Natural killer cell (primary cell): ENCODE measurements around the gene ZNF536. TPM values are rescaled to one million over a fixed set of nuclear protein-coding genes. Genes with fewer than 3 reads are reported as not detected.

ENCODE experiments used
- ATAC-seq, 3 donors: fragments of 150-1000 bp in 2 of 3; fragments of 200-7000 bp in 1 of 3; cut with Tn5 transposase; 1 replicate in 1 of 3; 2 replicates in 2 of 3; pipeline ENCODE4 v1.10.0; 2021; ENCODE audit warnings: mild to moderate bottlenecking in 2 of 3, moderate library complexity in 2 of 3
- DNase-seq, 2 donors: peaks; one replicate each; pipeline versions ENCODE4 v3.0.0 to v3.0.0-alpha.2; 2013 to 2021; ENCODE audit warnings: mixed read lengths in 1 of 2
- H3K27ac ChIP-seq: one replicate; pipeline ENCODE4 v1.5.1; 2013; ENCODE audit warnings: mild to moderate bottlenecking, low read length
- H3K27me3 ChIP-seq: one replicate; pipeline ENCODE4 v1.6.1; 2013; ENCODE audit warnings: low read length; ENCODE audit not compliant: control insufficient read depth, insufficient read depth
- H3K36me3 ChIP-seq: one replicate; pipeline ENCODE4 v1.6.1; 2013; ENCODE audit warnings: low read length; ENCODE audit not compliant: control insufficient read depth, insufficient read depth
- H3K4me1 ChIP-seq: one replicate; pipeline ENCODE4 v1.6.1; 2013; ENCODE audit warnings: low read length; ENCODE audit not compliant: control insufficient read depth, insufficient read depth
- H3K4me3 ChIP-seq: one replicate; pipeline ENCODE4 v1.5.1; 2013; ENCODE audit warnings: low read length
- H3K9me3 ChIP-seq: one replicate; pipeline ENCODE4 v1.6.1; 2013; ENCODE audit warnings: low read length; ENCODE audit not compliant: control insufficient read depth, insufficient read depth
- H3K27ac Mint-ChIP-seq, 2 donors: one replicate each; pipeline ENCODE4 v1.8.0; 2022; ENCODE audit warnings: mild to moderate bottlenecking in 2 of 2, mixed read lengths in 2 of 2, moderate library complexity in 1 of 2
- H3K27me3 Mint-ChIP-seq, 2 donors: one replicate each; pipeline ENCODE4 v1.8.0; 2022; ENCODE audit warnings: low read depth in 2 of 2, mixed read lengths in 2 of 2
- H3K36me3 Mint-ChIP-seq: one replicate; pipeline ENCODE4 v1.8.0; 2022; ENCODE audit warnings: mixed read lengths
- H3K4me1 Mint-ChIP-seq, 2 donors: one replicate each; pipeline ENCODE4 v1.8.0; 2022; ENCODE audit warnings: mixed read lengths in 2 of 2
- H3K4me3 Mint-ChIP-seq: one replicate; pipeline ENCODE4 v1.8.0; 2022; ENCODE audit warnings: mild to moderate bottlenecking, moderate library complexity, mixed read lengths
- H3K9me3 Mint-ChIP-seq, 2 donors: one replicate each; pipeline ENCODE4 v1.8.0; 2022; ENCODE audit warnings: mixed read lengths in 2 of 2
- CTCF ChIP-seq: fragments of 200-600 bp; IDR thresholded peaks from one replicate; pipeline ENCODE4 v1.8.0; 2022; ENCODE audit warnings: antibody characterized with exemption
- WGBS: methylation state at CpG from one replicate; pipeline ENCODE4 v1.1.7; 2013; ENCODE audit warnings: missing lambda C conversion rate; ENCODE audit not compliant: insufficient coverage; 5-methylcytosine and 5-hydroxymethylcytosine counted together
- intact Hi-C: fragments of 100-400 bp; cut with micrococcal nuclease; formaldehyde crosslinking; loops from one replicate; pipeline ENCODE4 v1.14.2; 2022
- total RNA-seq, 4 donors: library from RNA; stranded (reverse); fragments of 120-200 nt in 1 of 4; gene quantifications; one replicate each; pipeline versions ENCODE4 v1.2.3 to v1.2.4, GENCODE V29; 2013 to 2022

The ZNF536 gene
- total RNA-seq, 3 donors from 2014 or later (not counting 1 experiment from before 2014, with no cell fraction given), result not detected

DNA sequence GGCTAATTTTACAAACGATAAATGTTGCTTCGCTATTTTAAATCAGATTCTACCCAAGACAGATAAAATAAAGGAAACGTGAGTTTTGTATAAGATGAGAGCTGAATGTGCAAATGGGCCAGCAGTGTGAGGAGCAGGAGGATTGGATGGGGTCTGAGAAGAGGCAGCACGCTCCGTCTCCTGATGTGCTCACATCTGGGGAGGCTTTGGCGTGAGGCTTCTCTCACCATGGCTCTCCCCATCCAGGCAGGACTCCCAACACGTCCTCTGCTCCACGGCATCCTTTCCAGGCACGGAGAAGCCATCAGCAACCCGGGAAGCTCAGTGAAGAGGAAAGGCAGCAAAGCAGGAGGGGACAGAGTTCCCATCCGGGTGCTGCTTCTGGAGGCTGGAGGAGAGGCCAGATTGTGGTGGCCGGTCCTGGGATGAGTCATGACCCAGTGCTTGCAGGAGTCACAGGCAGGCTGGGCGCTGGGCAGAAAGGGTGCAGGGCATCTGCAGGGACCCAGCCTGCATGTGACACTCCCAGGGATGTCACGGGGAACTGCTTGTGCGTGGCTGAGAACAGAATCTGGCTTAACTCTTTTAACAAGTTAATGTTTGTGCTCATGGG lies 47.5 kb downstream of the ZNF536 start:
- Histone ChIP-seq H3K9me3 (no peaks in the 10 kb centered on the region), H3K4me3 (no peak overlapping the region), H3K27me3 (peaks cover 2% of the 10 kb centered on the region), H3K4me1 (no peaks in the 10 kb centered on the region), H3K27ac (no peak overlapping the region), H3K36me3 (no peaks in the 10 kb centered on the region)
- Mint-ChIP-seq H3K27ac (no peak overlapping the region), H3K4me3 (no peak overlapping the region), H3K36me3 (no peaks in the 10 kb centered on the region), H3K9me3 (peaks cover 0 to 2% of the 10 kb centered on the region in 2 donors), H3K27me3 (peaks cover 15 to 23% of the 10 kb centered on the region in 2 donors), H3K4me1 (no peaks in the 10 kb centered on the region)
- WGBS, result 81% methylated on average over 15 of the region's 15 CpGs
- intact Hi-C loops, result no loop called here
- ATAC-seq (no peak), DNase-seq (no peak)
- no peak for TF ChIP-seq CTCF

GRCh38 chr19:30420316-30420715 lies 48.1 kb downstream of the ZNF536 start:
- no peak for TF ChIP-seq CTCF
- Histone ChIP-seq H3K4me3 (no peak overlapping the region), H3K9me3 (no peaks in the 10 kb centered on the region), H3K27ac (no peak overlapping the region), H3K4me1 (no peaks in the 10 kb centered on the region), H3K36me3 (no peaks in the 10 kb centered on the region), H3K27me3 (peaks cover 2% of the 10 kb centered on the region)
- 75% methylated on average over 4 of the region's 8 CpGs for WGBS
- Mint-ChIP-seq H3K36me3 (no peaks in the 10 kb centered on the region), H3K27me3 (peaks cover 12 to 19% of the 10 kb centered on the region in 2 donors), H3K4me1 (no peaks in the 10 kb centered on the region), H3K4me3 (no peak overlapping the region), H3K9me3 (peaks cover 0 to 2% of the 10 kb centered on the region in 2 donors), H3K27ac (no peak overlapping the region)
- ATAC-seq (no peak), DNase-seq (no peak)
- intact Hi-C loops, result no loop called here

DNA sequence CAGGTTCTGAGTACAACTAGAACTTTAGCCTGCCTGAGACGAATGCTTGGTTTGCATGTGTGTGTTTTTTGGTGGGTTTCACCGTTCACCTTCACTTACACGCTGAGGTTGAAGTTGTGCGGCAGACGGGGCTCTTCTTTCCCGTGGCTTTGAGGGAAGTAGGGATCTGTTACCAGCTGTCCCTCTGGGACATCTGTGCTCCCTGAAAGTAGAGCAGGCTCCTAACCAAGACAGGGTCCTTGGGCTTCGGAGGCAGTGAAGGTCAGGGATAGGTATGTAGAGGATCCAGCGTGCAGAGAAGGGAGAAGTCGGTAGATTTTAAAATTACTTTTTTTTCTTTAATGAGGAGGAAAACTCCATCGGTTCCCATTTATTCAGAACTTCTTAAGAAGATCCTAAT lies 48.7 kb downstream of the ZNF536 start:
- H3K4me1 Mint-ChIP-seq, result no peaks in the 10 kb centered on the region

More for the DNA sequence above, 48.7 kb downstream of the ZNF536 start:
- no peak for ATAC-seq
- H3K36me3 ChIP-seq, result no peaks in the 10 kb centered on the region
- no peak overlapping the region for H3K4me3 Mint-ChIP-seq
- DNase-seq, result no peak
- intact Hi-C loops, result no loop called here
- H3K27me3 Mint-ChIP-seq, result peaks cover 10 to 14% of the 10 kb centered on the region in 2 donors
- WGBS, result 94% methylated on average over 8 of the region's 10 CpGs
- H3K36me3 Mint-ChIP-seq, result no peaks in the 10 kb centered on the region
- H3K4me3 ChIP-seq, result no peak overlapping the region
- no peaks in the 10 kb centered on the region for H3K4me1 ChIP-seq
- peaks cover 0 to 2% of the 10 kb centered on the region in 2 donors for H3K9me3 Mint-ChIP-seq
- no peak overlapping the region for H3K27ac ChIP-seq
- TF ChIP-seq CTCF, result no peak
- H3K27ac Mint-ChIP-seq, result no peak overlapping the region
- H3K9me3 ChIP-seq, result no peaks in the 10 kb centered on the region
- H3K27me3 ChIP-seq, result peaks cover 2% of the 10 kb centered on the region
